Measurements from ENCODE around the gene RPH3AL. TPM values are rescaled to one million over a fixed set of nuclear protein-coding genes. Genes with fewer than 3 reads are reported as not detected.

The RPH3AL gene
- total RNA-seq, 6 donors from 2014 or later = 33.6 to 93.2 (median 54.3) TPM

DNA sequence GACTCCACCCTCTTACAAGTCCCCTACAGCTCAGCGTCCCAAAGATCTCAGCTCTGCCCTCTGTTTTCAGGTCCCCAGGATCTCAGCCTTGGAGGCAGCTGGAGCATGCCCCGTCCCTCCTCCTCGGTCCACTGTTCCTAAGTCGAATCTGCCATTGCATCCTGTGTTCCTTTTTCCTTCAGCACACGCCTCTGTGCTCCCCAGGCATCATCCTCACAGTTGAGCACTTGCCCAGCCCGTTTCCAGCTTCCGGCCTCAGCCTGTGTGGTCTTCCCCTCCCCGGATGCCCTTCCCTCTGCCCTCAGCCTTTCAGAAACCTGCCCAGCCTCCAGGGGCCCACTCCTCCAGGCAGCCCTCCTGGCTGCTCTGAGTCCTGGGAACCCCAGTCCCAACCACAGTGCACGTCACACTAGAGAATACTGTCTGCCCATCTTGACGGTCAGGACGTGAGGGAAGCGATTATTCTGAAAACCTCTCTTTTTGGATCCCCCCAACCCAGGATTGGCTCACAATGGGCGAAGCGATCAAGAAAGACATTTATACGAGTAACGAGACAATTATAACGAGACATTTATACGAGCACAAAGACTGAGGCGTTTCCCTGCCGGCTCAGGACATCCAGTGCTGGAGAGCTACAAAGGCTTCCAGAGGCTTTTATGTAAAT lies 41.4 kb downstream of the RPH3AL start:
- WGBS, 2 donors = 81 to 87% methylated on average over 20 of the region's 20 CpGs
- no peak for DNase-seq

DNA sequence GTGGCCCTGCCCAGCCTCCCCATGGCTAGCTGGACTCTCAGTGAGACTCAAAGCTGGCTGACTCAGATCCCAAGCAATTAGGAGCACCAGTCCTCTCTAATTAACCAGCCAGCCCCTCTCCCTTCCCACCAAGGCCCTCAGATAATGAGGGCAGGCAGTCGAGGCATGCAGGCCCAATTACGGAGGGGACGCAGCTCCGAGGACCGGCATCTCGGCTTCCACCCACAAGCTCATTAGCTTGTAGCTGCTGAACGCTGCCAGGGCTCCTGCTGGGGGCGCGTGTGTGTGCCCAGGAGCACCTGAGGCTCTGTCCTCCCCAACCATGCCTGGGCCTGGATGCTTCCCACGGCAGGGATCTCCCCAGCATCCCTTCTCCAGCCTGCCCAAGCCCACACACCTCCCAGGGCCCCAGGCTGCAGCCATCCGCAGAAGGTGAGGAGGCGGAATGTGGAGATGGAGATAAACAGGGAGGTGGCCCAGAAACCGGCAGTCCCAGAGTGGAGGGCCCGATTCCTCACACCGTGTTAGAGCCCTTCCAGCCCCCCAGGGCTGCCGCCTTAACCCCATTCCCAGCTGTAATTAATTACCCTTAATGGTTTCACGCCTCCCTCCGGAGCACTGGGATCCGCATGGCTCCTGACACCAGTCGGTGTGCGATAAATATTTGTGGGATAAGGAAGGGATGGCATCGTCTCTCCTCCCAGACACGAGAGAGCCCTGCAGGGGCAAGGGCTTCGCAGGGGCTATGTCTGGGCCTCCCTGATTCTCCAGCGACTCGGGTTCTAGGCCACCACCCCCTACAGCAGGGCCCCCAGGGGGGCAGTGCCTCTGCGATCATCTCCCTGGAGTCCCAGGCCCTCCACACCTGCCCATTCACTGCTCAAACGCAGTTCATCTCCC lies 42.2 kb downstream of the RPH3AL start:
- Histone ChIP-seq H3K36me3 (peaks cover 0 to 4% (median 2%) of the 10 kb centered on the region in 4 donors), H3K9me3 (no peaks in the 10 kb centered on the region), H3K4me3 (no peak overlapping the region), H3K27me3 (no peaks in the 10 kb centered on the region), H3K4me1 (no peaks in the 10 kb centered on the region), H3K27ac (peak overlapping the region in 1 of 4 donors; percentile 44)
- DNase-seq (peak in 1 of 2 donors; percentile 62), ATAC-seq (ENCODE audit: low FRiP score in 2 of 2) (no peak)
- 85 to 86% methylated on average over 15 to 27 of the region's 28 CpGs for WGBS, 2 donors
- TF ChIP-seq POLR2AphosphoS5 (IDR thresholded peaks at IDR 0.05) (no peak), EP300 (IDR thresholded peaks at IDR 0.05) (no peak), POLR2A (IDR thresholded peaks at IDR 0.05) (no peak)
- TF ChIP-seq, protein P1, sequence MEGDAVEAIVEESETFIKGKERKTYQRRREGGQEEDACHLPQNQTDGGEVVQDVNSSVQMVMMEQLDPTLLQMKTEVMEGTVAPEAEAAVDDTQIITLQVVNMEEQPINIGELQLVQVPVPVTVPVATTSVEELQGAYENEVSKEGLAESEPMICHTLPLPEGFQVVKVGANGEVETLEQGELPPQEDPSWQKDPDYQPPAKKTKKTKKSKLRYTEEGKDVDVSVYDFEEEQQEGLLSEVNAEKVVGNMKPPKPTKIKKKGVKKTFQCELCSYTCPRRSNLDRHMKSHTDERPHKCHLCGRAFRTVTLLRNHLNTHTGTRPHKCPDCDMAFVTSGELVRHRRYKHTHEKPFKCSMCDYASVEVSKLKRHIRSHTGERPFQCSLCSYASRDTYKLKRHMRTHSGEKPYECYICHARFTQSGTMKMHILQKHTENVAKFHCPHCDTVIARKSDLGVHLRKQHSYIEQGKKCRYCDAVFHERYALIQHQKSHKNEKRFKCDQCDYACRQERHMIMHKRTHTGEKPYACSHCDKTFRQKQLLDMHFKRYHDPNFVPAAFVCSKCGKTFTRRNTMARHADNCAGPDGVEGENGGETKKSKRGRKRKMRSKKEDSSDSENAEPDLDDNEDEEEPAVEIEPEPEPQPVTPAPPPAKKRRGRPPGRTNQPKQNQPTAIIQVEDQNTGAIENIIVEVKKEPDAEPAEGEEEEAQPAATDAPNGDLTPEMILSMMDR (IDR thresholded peaks at IDR 0.05) = no peak

More for the DNA sequence above, 41.4 kb downstream of the RPH3AL start:
- Histone ChIP-seq H3K4me1 (no peaks in the 10 kb centered on the region), H3K4me3 (no peak overlapping the region), H3K9me3 (no peaks in the 10 kb centered on the region), H3K27ac (no peak overlapping the region), H3K27me3 (no peaks in the 10 kb centered on the region), H3K36me3 (peaks cover 0 to 4% (median 2%) of the 10 kb centered on the region in 4 donors)
- TF ChIP-seq, protein P1 (IDR thresholded peaks at IDR 0.05) = no peak
- TF ChIP-seq EP300 (IDR thresholded peaks at IDR 0.05) (no peak), POLR2A (IDR thresholded peaks at IDR 0.05) (no peak), POLR2AphosphoS5 (IDR thresholded peaks at IDR 0.05) (no peak)
- ATAC-seq (ENCODE audit: low FRiP score in 2 of 2) = no peak

- WGBS, 2 donors = 60 to 80% methylated on average over 1 to 7 of the region's 12 CpGs
- Histone ChIP-seq H3K27me3 (no peaks in the 10 kb centered on the region), H3K9me3 (no peaks in the 10 kb centered on the region), H3K4me1 (peaks cover 0 to 2% (median 0%) of the 10 kb centered on the region in 4 donors), H3K4me3 (no peak overlapping the region), H3K27ac (peak overlapping the region in 2 of 4 donors; percentile 5 to 44), H3K36me3 (peaks cover 0 to 4% (median 0%) of the 10 kb centered on the region in 4 donors)
- ATAC-seq (ENCODE audit: low FRiP score in 2 of 2) = peak in 1 of 2 donors; percentile 16
- TF ChIP-seq EP300 (IDR thresholded peaks at IDR 0.05) = no peak
- TF ChIP-seq, protein P1 (IDR thresholded peaks at IDR 0.05) = peak in 5 of 6 experiments; percentile 23 to 82 (median 55)
- DNase-seq = peak in 1 of 2 donors; percentile 81
Observed at GRCh38 chr17:309361-309888, 43.2 kb downstream of the RPH3AL start.

GRCh38 chr17:307741-308507 lies 44.7 kb downstream of the RPH3AL start:
- Histone ChIP-seq H3K27ac (no peak overlapping the region), H3K4me3 (no peak overlapping the region), H3K27me3 (no peaks in the 10 kb centered on the region), H3K36me3 (peaks cover 0 to 4% (median 0%) of the 10 kb centered on the region in 4 donors), H3K9me3 (no peaks in the 10 kb centered on the region), H3K4me1 (peaks cover 0 to 3% (median 0%) of the 10 kb centered on the region in 4 donors)
- peak in 1 of 2 donors; percentile 42 for ATAC-seq (ENCODE audit: low FRiP score in 2 of 2)
- TF ChIP-seq EP300 (IDR thresholded peaks at IDR 0.05) = no peak
- TF ChIP-seq POLR2AphosphoS5 (IDR thresholded peaks at IDR 0.05) = no peak
- no peak for TF ChIP-seq POLR2A (IDR thresholded peaks at IDR 0.05)
- TF ChIP-seq, protein P1 (IDR thresholded peaks at IDR 0.05) = no peak
- DNase-seq = no peak
- 77 to 79% methylated on average over 22 of the region's 22 CpGs for WGBS, 2 donors
